K562 (cell line): Measurements from ENCODE around the gene HOXC10. TPM values are rescaled to one million over a fixed set of nuclear protein-coding genes. Genes with fewer than 3 reads are reported as not detected.

Experiments
- BRD9 ChIP-seq: fragments of 450-650 bp; IDR thresholded peaks from 2 replicates; pipeline ENCODE4 v1.6.1; 2018; ENCODE audit warnings: low read depth; ENCODE audit not compliant: partially characterized antibody
- CAMTA2 ChIP-seq: fragments of 250-450 bp; sonication (Bioruptor Pico); conservative IDR thresholded peaks from 2 replicates; pipeline ENCODE4 v1.5.1; 2022
- CBFB ChIP-seq: sonication (generic); formaldehyde crosslinking; IDR thresholded peaks from 2 replicates; pipeline ENCODE4 v1.4.0; 2020; ENCODE audit warnings: mild to moderate bottlenecking, missing genetic modification reagents
- ELF1 ChIP-seq: fragments of 200-800 bp; sonication (Bioruptor generic); IDR thresholded peaks from 2 replicates; pipeline ENCODE4 v1.6.1; 2016; ENCODE audit warnings: missing genetic modification characterization, missing compliant biosample characterization
- GATAD2A ChIP-seq: fragments of 450-650 bp; IDR thresholded peaks from 2 replicates; pipeline ENCODE4 v1.6.1; 2017
- HNRNPK ChIP-seq: fragments of 200-400 bp; formaldehyde crosslinking; IDR thresholded peaks from one replicate; pipeline ENCODE4 v1.6.1; 2018; ENCODE audit warnings: mild to moderate bottlenecking, low read depth, low read length; ENCODE audit not compliant: poor library complexity, severe bottlenecking
- HNRNPL ChIP-seq: fragments of 200-400 bp; formaldehyde crosslinking; IDR thresholded peaks from 2 replicates; pipeline ENCODE4 v1.6.1; 2017; ENCODE audit warnings: low read depth, mild to moderate bottlenecking, low read length
- NFE2 ChIP-seq: IDR thresholded peaks from 2 replicates; pipeline ENCODE4 v1.6.1; 2014; ENCODE audit warnings: antibody characterized with exemption, low read depth
- NFIX ChIP-seq: fragments of 250-450 bp; sonication (Bioruptor Pico); IDR thresholded peaks from 2 replicates; pipeline ENCODE4 v1.4.0; 2020; ENCODE audit warnings: low read depth, mild to moderate bottlenecking, moderate library complexity
- POLR2A ChIP-seq: fragments of 450-650 bp; conservative IDR thresholded peaks from 2 replicates; pipeline ENCODE4 v1.6.1; 2016
- SUPT5H ChIP-seq: fragments of 450-650 bp; IDR thresholded peaks from 2 replicates; pipeline ENCODE4 v1.6.1; 2016
- ZNF384 ChIP-seq: IDR thresholded peaks from 2 replicates; pipeline ENCODE4 v1.6.1; 2012; ENCODE audit warnings: low read depth, low read length, improper control_type of control experiment
- ZNF785 ChIP-seq: fragments of 250-450 bp; sonication (Bioruptor Pico); IDR thresholded peaks from 2 replicates; pipeline ENCODE4 v1.4.0; 2020; ENCODE audit warnings: mild to moderate bottlenecking
- polyA plus RNA-seq, 8 experiments: library from polyadenylated mRNA; depleted of rRNA in 4 of 8; stranded (reverse) in 5 of 8; unstranded in 3 of 8; fragments of >200 nt; fragmentation: Nextera tagmentation in 2 of 8; fragmentation: Illumina TruSeq in 1 of 8; extraction: Ambion mirVana in 2 of 8; extraction: Trizol in 1 of 8; gene quantifications; 2 replicates each; pipeline versions ENCODE4 v1.2.1 to v1.2.3, GENCODE V29; 2011 to 2014; ENCODE audit warnings: inconsistent platforms in 1 of 8, missing spikeins in 1 of 8
- total RNA-seq, 7 experiments: library from RNA; depleted of rRNA in 6 of 7; stranded (reverse); fragments of >200 nt in 6 of 7; fragmentation: Illumina TruSeq in 2 of 7; extraction: Trizol in 2 of 7; gene quantifications; 2 replicates each; pipeline versions ENCODE4 v1.2.1 to v1.2.3, GENCODE V29; 2011 to 2021; ENCODE audit warnings: low replicate concordance in 1 of 7
- TF ChIP-seq, protein P1 (sequence below): fragments of 250-450 bp; sonication (Bioruptor Pico); IDR thresholded peaks from 2 replicates; pipeline ENCODE4 v1.9.0; 2021; ENCODE audit warnings: mild to moderate bottlenecking
- TF ChIP-seq, protein P2 (sequence below): fragments of 450-650 bp; formaldehyde crosslinking; IDR thresholded peaks from 2 replicates; pipeline ENCODE4 v1.4.0; 2022; ENCODE audit warnings: missing genetic modification characterization
- TF ChIP-seq, protein P3 (sequence below): fragments of 250-450 bp; sonication (Bioruptor Pico); IDR thresholded peaks from 2 replicates; pipeline ENCODE4 v1.4.0; 2020
- TF ChIP-seq, protein P4 (sequence below), 2 experiments: fragments of 450-650 bp in 1 of 2; sonication (generic) in 1 of 2; formaldehyde crosslinking in 1 of 2; IDR thresholded peaks; 2 replicates each; pipeline versions ENCODE4 v1.7.1 to v1.9.0; 2016 to 2022; ENCODE audit warnings: inconsistent platforms in 1 of 2, mild to moderate bottlenecking in 1 of 2, missing genetic modification reagents in 1 of 2

HOXC10 gene
- total and polyA plus RNA-seq, 9 of the 15 experiments (the other 6 are each of a cell fraction or from before 2014, with no cell fraction given): 0.13 to 0.77 (median 0.35) TPM; not detected in 2

DNA sequence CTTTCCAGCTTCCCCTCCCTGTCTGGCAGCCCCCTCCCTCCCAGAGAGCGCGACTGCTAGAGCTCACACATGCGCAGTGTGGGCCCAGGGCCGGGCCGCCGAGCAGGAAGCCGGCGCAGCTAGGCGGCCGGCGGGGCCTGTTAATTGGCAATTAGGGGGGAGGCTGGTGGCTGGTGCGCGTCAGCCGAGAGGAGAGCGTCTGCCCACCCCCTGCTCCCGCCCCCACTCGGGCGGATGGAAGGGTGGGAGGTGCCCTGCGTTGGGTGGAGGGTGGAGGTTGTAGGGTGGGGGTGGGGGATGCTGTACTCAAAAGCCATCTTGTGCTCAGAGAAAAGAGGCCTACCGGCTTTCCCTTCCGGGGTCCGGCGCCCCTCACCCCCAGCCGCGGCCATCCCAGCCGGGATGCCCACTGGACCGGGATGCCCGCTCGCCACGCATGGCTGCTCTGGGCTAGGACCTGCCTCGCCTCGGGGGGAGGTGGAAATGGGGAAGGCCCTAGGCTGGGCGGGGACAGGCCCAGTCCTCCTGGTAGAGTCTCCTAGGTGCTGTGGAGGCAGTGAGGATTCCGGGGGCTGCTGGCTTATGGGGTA lies 33.0 kb downstream of the HOXC10 start (continued):
- TF ChIP-seq, protein P1, sequence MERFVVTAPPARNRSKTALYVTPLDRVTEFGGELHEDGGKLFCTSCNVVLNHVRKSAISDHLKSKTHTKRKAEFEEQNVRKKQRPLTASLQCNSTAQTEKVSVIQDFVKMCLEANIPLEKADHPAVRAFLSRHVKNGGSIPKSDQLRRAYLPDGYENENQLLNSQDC (CRISPR knock-in tag): no peak
- TF ChIP-seq NFE2 (no peak), SUPT5H (peak; percentile 71), ZNF384 (no peak), ZNF785 (CRISPR knock-in tag) (no peak), BRD9 (peak; percentile 40), POLR2A (peak; percentile 78), CBFB (no peak), ELF1 (tag) (peak; percentile 56), HNRNPL (no peak), HNRNPK (no peak), GATAD2A (no peak), NFIX (CRISPR knock-in tag) (no peak), CAMTA2 (CRISPR knock-in tag) (no peak)
- TF ChIP-seq, protein P2, sequence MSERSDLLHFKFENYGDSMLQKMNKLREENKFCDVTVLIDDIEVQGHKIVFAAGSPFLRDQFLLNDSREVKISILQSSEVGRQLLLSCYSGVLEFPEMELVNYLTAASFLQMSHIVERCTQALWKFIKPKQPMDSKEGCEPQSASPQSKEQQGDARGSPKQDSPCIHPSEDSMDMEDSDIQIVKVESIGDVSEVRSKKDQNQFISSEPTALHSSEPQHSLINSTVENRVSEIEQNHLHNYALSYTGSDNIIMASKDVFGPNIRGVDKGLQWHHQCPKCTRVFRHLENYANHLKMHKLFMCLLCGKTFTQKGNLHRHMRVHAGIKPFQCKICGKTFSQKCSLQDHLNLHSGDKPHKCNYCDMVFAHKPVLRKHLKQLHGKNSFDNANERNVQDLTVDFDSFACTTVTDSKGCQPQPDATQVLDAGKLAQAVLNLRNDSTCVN (CRISPR knock-in tag): no peak
- TF ChIP-seq, protein P3, sequence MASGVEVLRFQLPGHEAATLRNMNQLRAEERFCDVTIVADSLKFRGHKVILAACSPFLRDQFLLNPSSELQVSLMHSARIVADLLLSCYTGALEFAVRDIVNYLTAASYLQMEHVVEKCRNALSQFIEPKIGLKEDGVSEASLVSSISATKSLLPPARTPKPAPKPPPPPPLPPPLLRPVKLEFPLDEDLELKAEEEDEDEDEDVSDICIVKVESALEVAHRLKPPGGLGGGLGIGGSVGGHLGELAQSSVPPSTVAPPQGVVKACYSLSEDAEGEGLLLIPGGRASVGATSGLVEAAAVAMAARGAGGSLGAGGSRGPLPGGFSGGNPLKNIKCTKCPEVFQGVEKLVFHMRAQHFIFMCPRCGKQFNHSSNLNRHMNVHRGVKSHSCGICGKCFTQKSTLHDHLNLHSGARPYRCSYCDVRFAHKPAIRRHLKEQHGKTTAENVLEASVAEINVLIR (CRISPR knock-in tag): no peak
- TF ChIP-seq, protein P4, sequence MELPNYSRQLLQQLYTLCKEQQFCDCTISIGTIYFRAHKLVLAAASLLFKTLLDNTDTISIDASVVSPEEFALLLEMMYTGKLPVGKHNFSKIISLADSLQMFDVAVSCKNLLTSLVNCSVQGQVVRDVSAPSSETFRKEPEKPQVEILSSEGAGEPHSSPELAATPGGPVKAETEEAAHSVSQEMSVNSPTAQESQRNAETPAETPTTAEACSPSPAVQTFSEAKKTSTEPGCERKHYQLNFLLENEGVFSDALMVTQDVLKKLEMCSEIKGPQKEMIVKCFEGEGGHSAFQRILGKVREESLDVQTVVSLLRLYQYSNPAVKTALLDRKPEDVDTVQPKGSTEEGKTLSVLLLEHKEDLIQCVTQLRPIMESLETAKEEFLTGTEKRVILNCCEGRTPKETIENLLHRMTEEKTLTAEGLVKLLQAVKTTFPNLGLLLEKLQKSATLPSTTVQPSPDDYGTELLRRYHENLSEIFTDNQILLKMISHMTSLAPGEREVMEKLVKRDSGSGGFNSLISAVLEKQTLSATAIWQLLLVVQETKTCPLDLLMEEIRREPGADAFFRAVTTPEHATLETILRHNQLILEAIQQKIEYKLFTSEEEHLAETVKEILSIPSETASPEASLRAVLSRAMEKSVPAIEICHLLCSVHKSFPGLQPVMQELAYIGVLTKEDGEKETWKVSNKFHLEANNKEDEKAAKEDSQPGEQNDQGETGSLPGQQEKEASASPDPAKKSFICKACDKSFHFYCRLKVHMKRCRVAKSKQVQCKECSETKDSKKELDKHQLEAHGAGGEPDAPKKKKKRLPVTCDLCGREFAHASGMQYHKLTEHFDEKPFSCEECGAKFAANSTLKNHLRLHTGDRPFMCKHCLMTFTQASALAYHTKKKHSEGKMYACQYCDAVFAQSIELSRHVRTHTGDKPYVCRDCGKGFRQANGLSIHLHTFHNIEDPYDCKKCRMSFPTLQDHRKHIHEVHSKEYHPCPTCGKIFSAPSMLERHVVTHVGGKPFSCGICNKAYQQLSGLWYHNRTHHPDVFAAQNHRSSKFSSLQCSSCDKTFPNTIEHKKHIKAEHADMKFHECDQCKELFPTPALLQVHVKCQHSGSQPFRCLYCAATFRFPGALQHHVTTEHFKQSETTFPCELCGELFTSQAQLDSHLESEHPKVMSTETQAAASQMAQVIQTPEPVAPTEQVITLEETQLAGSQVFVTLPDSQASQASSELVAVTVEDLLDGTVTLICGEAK (IDR thresholded peaks at IDR 0.05): 0 out of 2 replicates have a peak, but pooled peaks have one; percentile 20
- TF ChIP-seq, protein P4 (CRISPR knock-in tag; IDR thresholded peaks at IDR 0.05): no peak
